Central memory CD4-positive, alpha-beta T cell (primary cell): Measurements from ENCODE around the gene PCA3.
"Not testable (repeated sequence)": the region's sequence is repeated elsewhere in the genome, so short reads cannot be mapped to it uniquely, and the experiment has no call there.

Experiments used
- DNase-seq: peaks from one replicate; pipeline ENCODE4 v3.0.0; 2022
- total RNA-seq, 3 experiments: gene quantifications; one replicate each; lab custom pipeline; 2026; lab: John Stamatoyannopoulos, UW

The PCA3 gene
- total RNA-seq: 0 reads per million in 3 experiments

DNA sequence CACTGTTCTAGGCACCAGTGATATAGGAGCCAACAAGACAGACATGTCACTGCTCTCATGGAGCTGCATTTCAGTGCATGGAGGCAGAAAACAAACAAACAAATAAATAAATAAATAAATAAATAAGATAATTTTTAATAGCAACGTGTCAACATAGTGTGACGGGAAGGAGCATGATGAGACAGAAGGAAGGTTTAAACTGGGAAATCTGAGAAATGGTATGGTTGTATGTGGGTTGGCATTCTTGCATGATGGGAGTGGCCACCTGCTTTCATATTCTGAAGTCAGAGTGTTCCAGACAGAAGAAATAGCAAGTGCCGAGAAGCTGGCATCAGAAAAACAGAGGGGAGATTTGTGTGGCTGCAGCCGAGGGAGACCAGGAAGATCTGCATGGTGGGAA, at the start of gene PCA3:
PCA3 (plus strand) TSS at position 301 of the 400 bp plus-strand sequence.
- no peak for DNase-seq

DNA sequence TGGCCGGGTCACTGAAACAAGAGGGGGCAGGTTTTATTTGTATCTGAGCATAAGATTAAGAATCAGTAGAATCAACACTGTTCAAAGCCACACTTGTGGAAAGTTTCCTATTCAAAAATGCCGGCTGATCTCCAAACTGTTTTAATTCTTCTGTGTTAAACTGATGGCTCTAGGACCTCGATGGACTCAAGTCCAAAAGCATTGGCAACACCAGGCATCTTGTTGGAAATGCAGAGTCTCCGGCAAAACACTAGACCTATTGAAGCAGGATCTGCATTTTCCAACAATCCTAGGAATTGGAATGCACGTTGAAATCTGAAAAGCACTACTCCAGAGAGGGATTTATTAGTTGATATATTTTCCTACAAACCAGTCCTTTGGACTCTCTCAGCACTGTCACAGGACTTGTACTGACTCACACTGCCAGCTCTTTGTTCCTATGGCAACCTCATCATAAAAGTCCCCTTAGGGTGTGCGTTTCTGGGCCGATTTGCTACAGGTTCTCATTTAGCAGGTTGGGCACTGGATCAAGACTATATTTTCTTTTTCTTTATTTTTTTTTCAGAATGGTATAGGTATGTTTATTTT, 48.1 kb upstream of the PCA3 start:
- no peak for DNase-seq

DNA sequence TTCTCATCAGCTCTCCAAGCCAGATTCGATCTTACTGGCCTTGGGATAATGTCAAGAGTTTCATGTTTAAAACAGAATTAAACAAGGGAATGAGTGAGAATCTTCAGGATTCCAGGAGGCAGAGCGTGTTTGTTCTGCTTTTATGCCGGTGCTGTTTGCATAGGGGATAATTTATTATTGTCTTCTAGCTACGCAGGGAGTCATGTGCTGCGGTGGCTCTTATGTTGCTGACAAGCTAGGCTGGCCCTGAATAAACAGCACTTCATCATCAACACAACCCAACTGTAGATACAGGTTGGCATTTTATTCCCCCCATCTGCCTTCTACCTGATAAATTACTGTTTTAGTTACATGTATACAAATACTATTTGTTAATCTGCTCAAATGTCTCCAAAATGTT, 47.1 kb upstream of the PCA3 start:
- no peak for DNase-seq

DNA sequence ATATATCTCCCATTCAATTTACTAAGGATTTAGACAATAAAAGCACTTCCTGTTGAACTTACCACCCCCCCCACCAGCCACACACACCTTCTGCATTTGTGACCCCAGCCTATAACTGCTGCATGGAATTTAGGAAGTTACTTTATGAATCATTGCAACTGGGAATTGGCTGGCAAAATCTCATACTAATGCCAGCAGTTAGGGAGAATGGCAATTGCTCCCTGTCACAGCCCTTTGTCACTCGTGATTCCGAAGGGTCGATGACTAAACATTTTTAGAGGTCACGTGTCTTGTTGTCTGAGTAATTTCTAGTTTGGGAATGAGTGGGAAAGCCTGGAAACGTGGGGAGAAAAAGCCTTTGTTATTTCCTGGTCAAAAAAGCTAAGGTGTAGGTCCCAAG, 46.6 kb upstream of the PCA3 start:
- DNase-seq: no peak

- DNase-seq: no peak
These were observed 46.1 kb upstream of the PCA3 start for GRCh38 chr9:76718166-76718565.

DNA sequence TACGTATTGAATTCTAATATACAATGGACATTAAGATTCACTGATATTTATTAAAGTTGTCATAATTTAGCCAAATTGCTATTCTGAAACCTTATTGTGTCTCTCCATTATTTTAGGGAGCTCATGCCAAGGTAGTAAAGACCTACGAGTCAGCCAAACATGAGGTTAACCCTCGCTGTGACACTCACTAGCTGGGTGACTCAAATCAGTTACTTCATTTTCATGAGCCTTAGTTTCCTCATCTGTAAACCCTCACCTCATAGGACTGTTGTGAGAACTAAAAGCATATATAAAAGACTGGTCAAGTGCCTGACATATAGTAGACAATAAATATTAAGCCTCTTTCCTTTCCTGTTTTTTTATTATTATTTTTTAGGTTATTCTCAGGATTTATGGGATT, 44.0 kb upstream of the PCA3 start:
- DNase-seq: no peak

DNA sequence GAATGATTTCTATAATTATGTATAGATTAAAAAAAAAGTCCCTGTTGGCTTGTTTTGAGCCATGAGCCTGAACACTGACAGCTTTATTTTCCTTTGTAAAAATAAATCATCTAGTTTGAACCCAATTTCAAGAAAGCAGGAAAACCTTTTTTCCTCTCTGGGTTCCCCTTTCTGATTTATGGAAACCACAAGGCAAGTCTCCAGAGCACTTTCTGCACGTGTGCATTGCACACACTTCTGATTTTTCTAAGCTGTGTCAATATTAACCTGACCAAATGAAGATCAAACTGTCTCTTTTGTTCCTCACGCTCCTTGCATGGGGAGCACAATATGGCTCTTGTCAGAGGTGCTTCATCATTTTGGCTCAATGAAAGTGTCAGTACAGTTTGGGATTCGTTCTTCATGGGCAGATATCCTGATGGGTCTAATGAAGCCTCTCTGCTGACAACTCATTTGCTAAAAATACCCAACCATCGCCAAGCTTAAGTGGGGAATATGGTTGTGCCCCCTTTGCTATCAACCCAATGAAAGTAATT, 39.2 kb upstream of the PCA3 start:
- DNase-seq: no peak

GRCh38 chr9:76725885-76726284, 38.4 kb upstream of the PCA3 start:
- no peak for DNase-seq

DNA sequence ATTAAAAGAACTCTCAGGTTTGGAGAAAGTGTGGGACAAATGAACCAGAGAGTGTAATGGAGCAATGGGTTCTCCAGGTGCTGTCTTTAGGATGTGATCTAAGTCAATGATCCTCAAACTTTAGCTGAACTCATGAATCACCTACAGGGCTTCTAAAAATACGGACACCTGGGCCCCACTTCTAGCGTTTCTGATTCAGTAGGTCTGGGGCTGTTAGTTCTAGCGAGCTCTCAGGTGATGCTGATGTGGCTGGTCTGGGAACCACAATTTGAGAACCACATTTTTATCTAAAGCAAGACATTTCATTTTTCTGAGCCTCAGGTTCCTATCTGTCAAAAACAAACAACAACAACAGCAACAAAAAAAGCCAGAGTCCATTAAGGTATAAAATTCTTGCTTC, 35.1 kb upstream of the PCA3 start:
- no peak for DNase-seq

DNA sequence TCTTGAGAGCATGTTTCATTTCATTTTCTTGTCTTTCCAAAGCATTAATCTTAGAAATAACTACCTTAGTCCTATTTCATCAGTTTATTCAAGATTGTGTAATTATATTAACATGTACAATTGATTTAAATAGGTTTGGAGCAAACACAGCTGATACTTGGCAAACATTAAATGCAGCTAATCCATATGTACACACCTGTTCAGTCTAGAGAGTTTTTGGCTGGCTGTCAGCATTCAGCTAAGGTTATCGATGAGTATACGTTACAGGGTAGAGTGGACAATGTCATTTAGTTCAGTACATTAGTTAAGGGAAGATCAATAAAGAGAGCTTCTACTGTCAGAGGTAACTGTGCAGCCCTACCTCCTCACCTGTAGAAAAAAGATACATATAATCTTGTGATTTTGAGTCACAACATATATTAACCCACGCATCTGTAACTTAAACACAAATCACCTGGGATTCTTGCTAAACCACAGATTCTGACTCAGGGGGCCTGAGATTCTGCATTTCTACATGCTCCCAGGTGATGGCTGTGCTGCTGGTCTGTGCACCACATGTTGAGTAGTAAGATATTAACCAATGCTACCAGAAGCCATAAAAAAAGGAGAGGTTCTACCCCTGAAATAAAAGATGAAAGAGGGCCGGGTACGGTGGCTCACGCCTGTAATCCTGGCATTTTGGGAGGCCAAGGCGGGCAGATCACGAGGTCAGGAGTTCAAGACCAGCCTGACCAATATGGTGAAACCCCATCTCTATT, 34.1 kb upstream of the PCA3 start:
- no peak for DNase-seq

GRCh38 chr9:76730801-76731200, 33.4 kb upstream of the PCA3 start:
- no peak for DNase-seq

- DNase-seq: no peak
These were observed 31.8 kb upstream of the PCA3 start for GRCh38 chr9:76732341-76732958.

DNA sequence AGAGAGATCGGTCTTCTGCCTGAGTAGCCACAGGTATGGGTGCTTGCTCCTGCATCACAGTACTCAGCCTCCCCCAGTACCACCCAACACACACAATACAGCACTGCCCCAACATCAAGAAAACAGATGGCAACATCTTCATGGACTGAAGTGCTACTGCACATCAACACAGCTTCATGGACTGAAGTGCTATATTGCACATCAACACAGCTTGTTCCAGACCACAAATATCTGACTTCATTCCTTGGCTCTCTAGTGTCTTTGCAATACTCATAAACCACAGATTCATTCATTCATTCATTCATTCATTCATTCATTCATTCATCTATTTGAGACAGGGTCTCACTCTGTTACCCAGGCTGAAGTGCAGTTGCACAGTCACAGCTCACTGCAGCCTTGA, 31.1 kb upstream of the PCA3 start:
- DNase-seq: no peak

DNA sequence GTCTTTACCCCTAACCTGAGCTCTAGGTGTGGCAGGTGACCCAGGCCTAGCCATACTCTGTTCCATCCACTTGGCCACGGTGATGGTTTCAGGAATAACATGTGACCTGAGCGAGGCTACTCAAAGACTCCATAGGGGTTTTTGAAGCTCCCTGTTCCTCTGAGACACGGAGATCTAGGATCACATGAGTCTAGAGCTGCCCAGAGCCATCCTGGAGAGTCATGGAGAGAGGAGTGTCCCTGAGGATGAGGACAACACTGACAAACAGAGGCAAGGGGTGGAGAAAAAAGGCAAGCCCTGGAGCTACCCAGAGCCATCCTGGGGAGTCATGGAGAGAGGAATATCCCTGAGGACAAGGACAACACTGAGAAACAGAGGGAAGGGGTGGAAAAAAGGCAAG, 29.5 kb upstream of the PCA3 start:
- DNase-seq: no peak

- DNase-seq: no peak
These were observed 26.9 kb upstream of the PCA3 start for GRCh38 chr9:76737154-76737902.

GRCh38 chr9:76738402-76738801, 25.8 kb upstream of the PCA3 start:
- DNase-seq: no peak

DNA sequence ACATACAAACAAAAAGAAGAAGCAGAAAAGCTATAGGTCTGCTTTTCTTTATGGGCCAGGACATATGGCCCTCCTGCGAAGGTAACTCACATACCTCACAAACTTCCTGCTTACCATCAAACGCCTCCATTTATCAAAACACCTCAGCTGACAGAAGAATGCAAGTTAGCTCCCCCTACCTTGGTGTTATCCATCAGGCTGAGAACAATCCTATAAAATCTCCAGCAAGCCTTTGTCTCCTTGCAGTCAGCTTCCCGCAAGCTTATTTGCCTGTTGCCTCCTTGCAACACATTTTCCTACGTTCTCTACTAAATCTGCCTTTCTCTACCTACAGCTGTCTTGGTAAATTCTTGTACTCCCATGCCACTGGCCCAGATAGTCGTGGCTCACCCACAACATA, 22.7 kb upstream of the PCA3 start:
- DNase-seq: no peak

DNA sequence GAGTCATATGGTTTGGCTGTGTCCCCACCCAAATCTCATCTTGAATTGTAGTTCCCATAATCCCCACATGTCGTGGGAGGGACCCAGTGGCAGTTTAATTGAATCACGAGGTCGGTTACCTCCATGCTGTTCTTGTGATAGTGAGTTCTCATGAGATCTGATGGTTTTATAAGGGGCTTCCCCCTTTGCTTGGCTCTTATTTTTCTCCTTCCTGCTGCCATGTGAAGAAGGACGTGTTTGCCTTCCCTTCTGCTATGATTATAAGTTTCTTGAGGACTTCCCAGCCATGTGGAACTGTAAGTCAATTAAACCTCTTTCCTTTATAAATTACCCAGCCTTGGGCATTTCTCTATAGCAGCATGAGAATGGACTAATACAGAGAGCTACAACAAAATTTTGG, 21.3 kb upstream of the PCA3 start:
- DNase-seq: not testable (repeated sequence)

- no peak for DNase-seq
These were observed 20.3 kb upstream of the PCA3 start for GRCh38 chr9:76743931-76744330.

DNA sequence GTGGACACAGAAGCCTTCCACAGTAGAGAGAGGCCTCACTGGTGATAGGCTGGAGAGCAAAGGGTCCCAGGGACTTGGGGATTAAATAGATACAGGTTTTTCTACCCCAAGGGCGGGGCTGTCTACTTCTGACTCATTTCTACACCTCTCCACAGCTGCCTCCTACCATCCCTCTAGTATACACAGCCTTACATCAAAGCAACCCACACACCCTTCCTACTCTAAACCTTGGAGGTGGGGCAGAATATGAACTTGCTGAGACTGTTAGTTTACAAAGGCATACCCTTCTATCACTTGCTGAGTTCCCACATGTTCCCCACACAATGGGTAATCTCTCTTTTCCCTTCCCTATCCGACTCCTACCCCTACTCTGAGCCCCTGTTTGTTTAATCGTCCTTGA, 19.9 kb upstream of the PCA3 start:
- DNase-seq: no peak

DNA sequence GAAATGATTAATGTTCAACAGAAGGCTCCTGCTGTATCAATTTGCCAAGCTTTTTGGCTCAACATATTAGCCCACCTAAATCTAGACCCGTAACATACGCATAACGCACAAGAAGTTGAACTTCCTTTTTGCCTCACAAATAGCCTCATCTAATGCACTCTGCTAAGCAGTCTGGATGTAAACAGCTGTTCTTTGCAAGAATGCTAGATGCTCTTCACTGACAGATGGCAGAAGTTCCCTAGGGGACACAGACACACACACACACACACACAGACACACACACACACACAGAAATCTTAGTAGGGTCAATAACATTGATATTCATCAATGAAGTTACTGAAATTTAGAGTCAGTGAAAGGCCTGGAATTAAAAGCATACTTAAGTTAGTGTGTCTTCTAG, 13.2 kb upstream of the PCA3 start:
- DNase-seq: no peak

- no peak for DNase-seq
These were observed 8.0 kb upstream of the PCA3 start for GRCh38 chr9:76756268-76756640.

DNA sequence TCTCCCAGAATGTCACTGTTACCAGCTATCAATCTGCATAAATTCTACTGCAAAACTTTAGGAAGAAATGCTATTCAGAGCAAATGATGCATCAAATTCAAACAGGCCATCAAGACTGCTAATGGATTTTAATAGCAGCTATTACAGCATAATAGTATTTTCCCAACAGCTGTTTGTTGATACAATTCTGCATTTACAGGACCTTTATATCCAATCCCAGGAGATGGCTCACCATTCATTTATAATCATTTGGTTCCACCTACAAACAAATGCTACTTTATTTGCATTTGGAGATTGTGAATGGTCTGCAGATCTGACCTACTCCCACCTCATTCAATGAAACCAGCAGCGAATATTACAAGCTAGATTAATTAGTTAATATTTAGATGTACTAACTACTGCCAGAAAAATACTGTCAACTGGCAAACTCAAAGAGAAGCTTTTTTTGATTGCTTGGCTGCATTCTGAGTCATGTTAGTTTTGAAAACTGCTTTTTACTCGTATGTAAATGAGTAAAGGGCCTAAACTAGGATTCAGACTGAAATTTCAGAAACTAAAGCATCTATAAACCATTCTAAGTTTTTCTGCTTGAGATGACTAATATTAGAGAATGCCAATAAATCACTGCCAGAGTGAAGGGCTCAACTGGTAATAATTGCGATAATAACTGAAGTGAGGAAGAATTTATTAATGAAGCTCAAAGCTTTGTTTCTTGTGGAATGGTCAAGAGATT, 7.1 kb upstream of the PCA3 start:
- DNase-seq: no peak
